Trophoblast cell (in vitro differentiated cells and primary cell): ENCODE measurements around the gene CIDEA.
"Not testable (repeated sequence)": the region's sequence is repeated elsewhere in the genome, so short reads cannot be mapped to it uniquely, and the experiment has no call there.

Experiments used
- DNase-seq, 2 donors: peaks; one replicate each; pipeline ENCODE4 v3.0.0-alpha.2; 2016
- H2AFZ ChIP-seq: 2 replicates; pipeline ENCODE4 v1.6.1; 2013; ENCODE audit warnings: low read length, moderate library complexity, mild to moderate bottlenecking; ENCODE audit not compliant: insufficient read depth, poor library complexity
- H2AK5ac ChIP-seq: 2 replicates; pipeline ENCODE4 v1.6.1; 2013; ENCODE audit warnings: mild to moderate bottlenecking, low read length
- H2BK120ac ChIP-seq: 2 replicates; pipeline ENCODE4 v1.6.1; 2013; ENCODE audit warnings: low read length, mild to moderate bottlenecking, moderate library complexity; ENCODE audit not compliant: insufficient read depth, poor library complexity
- H2BK12ac ChIP-seq: 2 replicates; pipeline ENCODE4 v1.6.1; 2013; ENCODE audit warnings: mild to moderate bottlenecking, low read length, moderate library complexity
- H2BK5ac ChIP-seq: 2 replicates; pipeline ENCODE4 v1.6.1; 2013; ENCODE audit warnings: low read length, low read depth, moderate library complexity, mild to moderate bottlenecking; ENCODE audit not compliant: poor library complexity
- H3K14ac ChIP-seq: 2 replicates; pipeline ENCODE4 v1.6.1; 2013; ENCODE audit warnings: mild to moderate bottlenecking, low read length
- H3K18ac ChIP-seq: 2 replicates; pipeline ENCODE4 v1.6.1; 2013; ENCODE audit warnings: mild to moderate bottlenecking, low read length
- H3K23ac ChIP-seq: 2 replicates; pipeline ENCODE4 v1.6.1; 2013; ENCODE audit warnings: low read length
- H3K27ac ChIP-seq: 2 replicates; pipeline ENCODE4 v1.5.1; 2013; ENCODE audit warnings: low read depth, mild to moderate bottlenecking, inconsistent platforms, low read length, moderate library complexity
- H3K27me3 ChIP-seq: 2 replicates; pipeline ENCODE4 v1.6.1; 2013; ENCODE audit warnings: inconsistent platforms, mild to moderate bottlenecking, low read length, moderate library complexity; ENCODE audit not compliant: insufficient read depth
- H3K36me3 ChIP-seq, 2 experiments: 1 replicate in 1 of 2; 2 replicates in 1 of 2; pipeline ENCODE4 v1.6.1; 2013; ENCODE audit warnings: low read length in 2 of 2, mild to moderate bottlenecking in 2 of 2, moderate library complexity in 1 of 2; ENCODE audit not compliant: insufficient read depth in 2 of 2, control insufficient read depth in 1 of 2
- H3K4ac ChIP-seq: 2 replicates; pipeline ENCODE4 v1.6.1; 2013; ENCODE audit warnings: low read depth, mild to moderate bottlenecking, low read length, moderate library complexity
- H3K4me1 ChIP-seq, 2 experiments: 1 replicate in 1 of 2; 2 replicates in 1 of 2; pipeline ENCODE4 v1.6.1; 2013; ENCODE audit warnings: low read length in 2 of 2, mild to moderate bottlenecking in 2 of 2, moderate library complexity in 1 of 2; ENCODE audit not compliant: insufficient read depth in 2 of 2, control insufficient read depth in 1 of 2
- H3K4me2 ChIP-seq: 2 replicates; pipeline ENCODE4 v1.6.1; 2013; ENCODE audit warnings: inconsistent platforms, mild to moderate bottlenecking, low read length, moderate library complexity
- H3K4me3 ChIP-seq: 2 replicates; pipeline ENCODE4 v1.5.1; 2013; ENCODE audit warnings: mild to moderate bottlenecking, low read depth, low read length, inconsistent platforms
- H3K79me1 ChIP-seq: one replicate; pipeline ENCODE4 v1.6.1; 2013; ENCODE audit warnings: low read length
- H3K79me2 ChIP-seq: 2 replicates; pipeline ENCODE4 v1.6.1; 2013; ENCODE audit warnings: low read length, mild to moderate bottlenecking; ENCODE audit not compliant: control insufficient read depth, insufficient read depth, poor library complexity
- H3K9ac ChIP-seq: 2 replicates; pipeline ENCODE4 v1.6.1; 2013; ENCODE audit warnings: mild to moderate bottlenecking, low read length
- H3K9me3 ChIP-seq: 2 replicates; pipeline ENCODE4 v1.6.1; 2013; ENCODE audit warnings: low read depth, mild to moderate bottlenecking, control low read depth, inconsistent platforms, low read length; ENCODE audit not compliant: insufficient read depth
- H4K12ac ChIP-seq: 2 replicates; pipeline ENCODE4 v1.6.1; 2013; ENCODE audit warnings: low read depth, mild to moderate bottlenecking, low read length, moderate library complexity
- H4K8ac ChIP-seq: 2 replicates; pipeline ENCODE4 v1.6.1; 2013; ENCODE audit warnings: low read depth, mild to moderate bottlenecking, low read length, moderate library complexity
- H4K91ac ChIP-seq: one replicate; pipeline ENCODE4 v1.6.1; 2013; ENCODE audit warnings: low read depth, mild to moderate bottlenecking, low read length, moderate library complexity
- WGBS: extraction: QIAGEN DNeasy Blood & Tissue Kit; methylation state at CpG from one replicate; pipeline ENCODE4 v1.1.7; 2013; ENCODE audit warnings: missing lambda C conversion rate; ENCODE audit not compliant: insufficient read length, insufficient coverage; ENCODE audit errors: extremely low coverage; 5-methylcytosine and 5-hydroxymethylcytosine counted together

The CIDEA gene

DNA sequence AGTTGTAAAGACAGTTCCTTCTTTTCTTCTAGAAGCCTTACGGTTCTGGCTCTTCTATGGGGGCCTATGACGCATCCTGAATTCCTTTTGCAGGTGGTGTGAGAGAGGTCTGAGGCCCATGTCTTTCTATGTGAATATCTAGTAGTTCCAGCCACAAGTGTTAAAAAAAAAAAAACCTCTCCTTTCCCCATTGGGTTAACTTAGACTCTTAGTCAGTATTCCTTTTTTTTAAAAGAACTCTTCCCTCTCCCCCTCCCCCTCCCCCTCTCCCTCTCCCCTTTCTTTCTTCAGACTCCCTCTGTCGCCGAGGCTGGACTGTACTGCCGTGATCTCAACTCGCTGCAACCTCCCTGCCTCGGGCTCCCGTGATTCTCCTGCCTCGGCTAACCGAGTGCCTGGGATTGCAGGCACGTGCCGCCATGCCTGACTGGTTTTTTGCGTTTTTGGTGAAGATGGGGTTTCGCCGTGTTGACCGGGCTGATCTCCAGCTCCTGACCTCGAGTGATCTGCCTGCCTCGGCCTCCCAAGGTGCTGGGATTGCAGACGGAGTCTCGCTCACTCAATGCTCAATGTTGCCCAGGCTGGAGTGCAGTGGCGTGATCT lies 11.4 kb upstream of the CIDEA start:
- Histone ChIP-seq H3K4ac (no peak overlapping the region), H3K4me1 (no peaks in the 10 kb centered on the region), H2BK120ac (no peak overlapping the region), H3K4me3 (no peak overlapping the region), H2AK5ac (no peak overlapping the region), H4K12ac (no peak overlapping the region), H2BK5ac (no peak overlapping the region), H4K8ac (no peak overlapping the region), H3K18ac (no peak overlapping the region), H3K23ac (no peak overlapping the region), H3K79me1 (no peaks in the 10 kb centered on the region), H3K9me3 (peaks cover 7% of the 10 kb centered on the region), H3K14ac (no peak overlapping the region), H3K79me2 (no peaks in the 10 kb centered on the region), H3K27ac (no peak overlapping the region), H3K36me3 (no peaks in the 10 kb centered on the region), H3K27me3 (no peaks in the 10 kb centered on the region), H4K91ac (no peak overlapping the region), H3K9ac (no peak overlapping the region), H2AFZ (no peak overlapping the region), H3K4me2 (no peak overlapping the region), H2BK12ac (no peak overlapping the region)
- DNase-seq = peak in 1 of 2 donors; percentile 15
- no CpG with 5 or more reads among the region's 21 CpGs for WGBS

DNA sequence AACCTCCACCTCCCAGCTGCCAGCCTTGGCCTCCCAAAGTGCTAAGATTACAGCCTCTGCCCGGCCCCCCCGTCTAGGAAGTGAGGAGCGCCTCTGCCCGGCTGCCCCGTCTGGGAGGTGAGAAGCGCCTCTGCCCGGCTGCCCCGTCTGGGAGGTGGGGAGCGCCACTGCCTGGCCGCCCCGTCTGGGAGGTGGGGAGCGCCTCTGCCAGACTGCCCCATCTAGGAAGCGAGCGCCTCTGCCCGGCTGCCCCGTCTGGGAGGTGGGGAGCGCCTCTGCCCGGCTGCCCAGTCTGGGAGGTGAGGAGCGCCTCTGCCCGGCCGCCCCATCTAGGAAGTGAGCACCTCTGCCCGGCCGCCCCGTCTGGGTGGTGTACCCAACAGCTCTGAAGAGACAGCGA lies 10.9 kb upstream of the CIDEA start:
- H3K9me3 ChIP-seq, H2BK12ac ChIP-seq, H3K79me2 ChIP-seq, H3K4me3 ChIP-seq, H3K4me2 ChIP-seq, H3K9ac ChIP-seq, H3K23ac ChIP-seq, H3K27me3 ChIP-seq, H4K91ac ChIP-seq, H3K79me1 ChIP-seq, H3K36me3 ChIP-seq, H4K8ac ChIP-seq, H3K27ac ChIP-seq, H2AFZ ChIP-seq, H4K12ac ChIP-seq, H3K4me1 ChIP-seq, H2BK120ac ChIP-seq, H2AK5ac ChIP-seq, H3K4ac ChIP-seq, H2BK5ac ChIP-seq, DNase-seq, H3K18ac ChIP-seq, H3K14ac ChIP-seq: not testable (repeated sequence)
- no CpG with 5 or more reads among the region's 25 CpGs for WGBS

DNA sequence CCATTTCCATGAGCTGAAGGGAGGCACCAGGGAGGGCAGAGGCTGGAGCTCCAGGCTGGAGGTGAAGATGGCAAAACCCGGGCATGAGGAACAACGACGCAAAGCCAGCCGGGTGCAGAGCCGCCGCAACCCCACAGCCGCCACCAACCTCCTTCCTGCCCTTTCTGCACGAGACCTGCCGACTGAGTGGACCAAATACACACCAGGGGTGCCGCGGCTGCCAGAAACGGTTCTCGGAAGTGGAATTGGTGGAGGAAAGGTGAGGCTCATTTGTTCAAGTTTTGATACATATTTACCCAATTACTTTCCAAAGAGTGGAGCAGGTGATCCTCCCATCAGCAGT lies 8.4 kb upstream of the CIDEA start:
- H3K18ac ChIP-seq = no peak overlapping the region
- no peak overlapping the region for H2BK12ac ChIP-seq
- no peaks in the 10 kb centered on the region for H3K27me3 ChIP-seq
- no peaks in the 10 kb centered on the region for H3K4me1 ChIP-seq
- H4K8ac ChIP-seq = no peak overlapping the region
- no peak overlapping the region for H3K23ac ChIP-seq
- no peak overlapping the region for H3K4me3 ChIP-seq
- no peak overlapping the region for H2AK5ac ChIP-seq
- H2BK120ac ChIP-seq = no peak overlapping the region
- no peak overlapping the region for H3K14ac ChIP-seq
- DNase-seq = no peak
- H3K27ac ChIP-seq = no peak overlapping the region
- H3K36me3 ChIP-seq = no peaks in the 10 kb centered on the region
- H3K4me2 ChIP-seq = no peak overlapping the region
- no peaks in the 10 kb centered on the region for H3K79me2 ChIP-seq
- H3K4ac ChIP-seq = no peak overlapping the region
- no peaks in the 10 kb centered on the region for H3K79me1 ChIP-seq
- no peak overlapping the region for H4K91ac ChIP-seq
- H4K12ac ChIP-seq = no peak overlapping the region
- no peak overlapping the region for H3K9ac ChIP-seq
- H2BK5ac ChIP-seq = no peak overlapping the region
- peaks cover 7% of the 10 kb centered on the region for H3K9me3 ChIP-seq
- no peak overlapping the region for H2AFZ ChIP-seq
- no CpG with 5 or more reads among the region's 13 CpGs for WGBS

DNA sequence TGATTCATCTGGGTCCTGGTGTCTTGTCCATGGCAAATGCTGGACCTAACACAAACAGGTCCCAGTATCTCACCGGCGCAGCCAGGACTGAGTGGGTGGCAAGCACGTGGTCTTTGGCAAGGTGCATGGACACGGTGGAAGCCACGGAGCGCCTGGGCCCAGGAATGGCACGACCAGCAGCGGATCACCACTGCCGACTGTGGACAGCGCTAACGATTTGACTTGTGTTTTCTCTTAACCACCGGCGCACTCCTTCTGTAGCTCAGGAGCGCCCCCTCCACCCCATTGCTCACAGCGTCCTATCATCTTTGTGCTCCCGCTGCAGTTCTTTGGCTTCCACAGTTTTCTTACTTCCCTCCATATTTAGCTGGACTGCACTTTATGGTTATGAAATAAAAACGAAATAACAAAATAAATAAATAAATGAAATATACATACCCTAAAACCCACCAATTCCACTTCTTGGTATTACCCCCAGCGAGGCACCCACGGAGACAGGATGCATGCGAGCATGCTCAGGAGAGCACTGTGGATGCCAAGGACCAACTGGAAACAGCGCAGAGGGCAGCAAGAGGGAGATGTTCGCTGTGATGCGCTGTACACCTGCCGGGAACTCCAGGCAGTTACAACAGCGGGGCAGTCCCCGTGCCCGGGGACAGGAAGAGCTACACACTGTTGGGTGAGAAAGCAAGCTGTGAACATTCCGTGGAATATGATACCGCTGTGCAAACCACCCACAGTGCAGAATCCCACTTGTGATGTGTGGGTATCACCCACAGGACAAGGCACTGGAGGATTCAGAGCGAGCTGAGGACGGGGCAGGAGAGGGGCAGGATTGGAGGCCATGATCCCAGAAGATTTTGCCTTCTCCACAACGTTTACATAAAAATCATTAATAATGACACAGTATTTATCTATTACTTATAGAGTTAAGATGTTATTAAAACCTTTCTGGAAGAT lies 7.0 kb upstream of the CIDEA start:
- H4K12ac ChIP-seq = no peak overlapping the region
- H3K4me1 ChIP-seq = no peaks in the 10 kb centered on the region
- no peak overlapping the region for H3K9ac ChIP-seq
- no peaks in the 10 kb centered on the region for H3K79me2 ChIP-seq
- no peak overlapping the region for H2AK5ac ChIP-seq
- H3K18ac ChIP-seq = no peak overlapping the region
- no peak overlapping the region for H3K27ac ChIP-seq
- H3K27me3 ChIP-seq = no peaks in the 10 kb centered on the region
- H2BK120ac ChIP-seq = no peak overlapping the region
- H3K79me1 ChIP-seq = no peaks in the 10 kb centered on the region
- no peak overlapping the region for H2BK5ac ChIP-seq
- H4K91ac ChIP-seq = no peak overlapping the region
- no peak overlapping the region for H2BK12ac ChIP-seq
- WGBS = no CpG with 5 or more reads among the region's 32 CpGs
- H4K8ac ChIP-seq = no peak overlapping the region
- no peak overlapping the region for H3K23ac ChIP-seq
- H3K4ac ChIP-seq = no peak overlapping the region
- H3K4me3 ChIP-seq = no peak overlapping the region
- DNase-seq = peak in 1 of 2 donors; percentile 18
- no peak overlapping the region for H2AFZ ChIP-seq
- peaks cover 7% of the 10 kb centered on the region for H3K9me3 ChIP-seq
- no peak overlapping the region for H3K14ac ChIP-seq
- no peaks in the 10 kb centered on the region for H3K36me3 ChIP-seq
- H3K4me2 ChIP-seq = no peak overlapping the region
